OCI-LY1 (cell line): ENCODE data around the gene SCN3A.

Experiments
- H2AFZ ChIP-seq: fragments of 200-600 bp; sonication (generic), shearing (Covaris generic); 2 replicates; pipeline ENCODE4 v1.6.0; 2014; ENCODE audit warnings: antibody characterized with exemption, mild to moderate bottlenecking, low read length
- H3F3A ChIP-seq: fragments of 200-600 bp; sonication (generic), shearing (Covaris generic); 2 replicates; pipeline ENCODE4 v1.6.0; 2014; ENCODE audit warnings: mild to moderate bottlenecking, antibody characterized with exemption, low read length, moderate library complexity; ENCODE audit not compliant: insufficient read depth
- H3K27ac ChIP-seq: fragments of 200-600 bp; sonication (generic); 2 replicates; pipeline ENCODE4 v1.5.1; 2014; ENCODE audit warnings: low read length, mixed run types, mild to moderate bottlenecking, low read depth; ENCODE audit not compliant: poor library complexity, severe bottlenecking
- H3K27me3 ChIP-seq: fragments of 200-600 bp; sonication (generic); 2 replicates; pipeline ENCODE4 v1.6.0; 2014; ENCODE audit warnings: antibody characterized with exemption, mild to moderate bottlenecking, low read length, moderate library complexity; ENCODE audit not compliant: insufficient read depth
- H3K36me3 ChIP-seq: fragments of 200-600 bp; sonication (generic); 2 replicates; pipeline ENCODE4 v1.6.1; 2014; ENCODE audit warnings: mild to moderate bottlenecking, antibody characterized with exemption, low read length, moderate library complexity, mixed read lengths; ENCODE audit not compliant: insufficient read depth
- H3K4me1 ChIP-seq: fragments of 200-600 bp; sonication (generic); 2 replicates; pipeline ENCODE4 v1.5.1; 2014; ENCODE audit warnings: mild to moderate bottlenecking, low read length, moderate library complexity; ENCODE audit not compliant: insufficient read depth, severe bottlenecking
- H3K4me2 ChIP-seq: fragments of 200-600 bp; sonication (generic), shearing (Covaris generic); 2 replicates; pipeline ENCODE4 v1.6.1; 2014; ENCODE audit warnings: low read length
- H3K4me3 ChIP-seq: fragments of 200-600 bp; sonication (generic); 2 replicates; pipeline ENCODE4 v1.5.1; 2014; ENCODE audit warnings: low read length, low read depth, mild to moderate bottlenecking, mixed read lengths; ENCODE audit not compliant: poor library complexity, severe bottlenecking
- H3K79me2 ChIP-seq: fragments of 200-600 bp; shearing (Covaris generic); 2 replicates; pipeline ENCODE4 v1.6.1; 2016; ENCODE audit warnings: mixed run types, low read length, mixed read lengths; ENCODE audit not compliant: insufficient read depth
- H3K9ac ChIP-seq: fragments of 200-600 bp; sonication (generic), shearing (Covaris generic); 2 replicates; pipeline ENCODE4 v1.6.1; 2014; ENCODE audit warnings: mild to moderate bottlenecking, low read length, mixed read lengths
- H3K9me2 ChIP-seq: fragments of 200-600 bp; sonication (generic), shearing (Covaris generic); 2 replicates; pipeline ENCODE4 v1.6.1; 2014; ENCODE audit warnings: low read depth, mild to moderate bottlenecking, low read length, mixed read lengths
- H3K9me3 ChIP-seq: fragments of 200-600 bp; shearing (Covaris generic); 2 replicates; pipeline ENCODE4 v1.6.1; 2014; ENCODE audit warnings: low read length, mixed read lengths
- H4K20me1 ChIP-seq: fragments of 200-600 bp; sonication (generic), shearing (Covaris generic); 2 replicates; pipeline ENCODE4 v1.6.0; 2016; ENCODE audit warnings: mild to moderate bottlenecking, low read length; ENCODE audit not compliant: insufficient read depth
- EZH2 ChIP-seq: fragments of 200-600 bp; sonication (generic), shearing (Covaris generic); IDR thresholded peaks from 2 replicates; pipeline ENCODE4 v1.8.0; 2017; ENCODE audit warnings: borderline replicate concordance, mixed run types, mild to moderate bottlenecking, antibody characterized with exemption, low read length, moderate library complexity, mixed read lengths
- TF ChIP-seq, protein P1 (sequence below): fragments of 200-600 bp; sonication (generic), shearing (Covaris generic); IDR thresholded peaks from 2 replicates; pipeline ENCODE4 v1.5.1; 2017; ENCODE audit warnings: mild to moderate bottlenecking, antibody characterized with exemption, low read length, moderate library complexity, mixed read lengths

The SCN3A gene

DNA sequence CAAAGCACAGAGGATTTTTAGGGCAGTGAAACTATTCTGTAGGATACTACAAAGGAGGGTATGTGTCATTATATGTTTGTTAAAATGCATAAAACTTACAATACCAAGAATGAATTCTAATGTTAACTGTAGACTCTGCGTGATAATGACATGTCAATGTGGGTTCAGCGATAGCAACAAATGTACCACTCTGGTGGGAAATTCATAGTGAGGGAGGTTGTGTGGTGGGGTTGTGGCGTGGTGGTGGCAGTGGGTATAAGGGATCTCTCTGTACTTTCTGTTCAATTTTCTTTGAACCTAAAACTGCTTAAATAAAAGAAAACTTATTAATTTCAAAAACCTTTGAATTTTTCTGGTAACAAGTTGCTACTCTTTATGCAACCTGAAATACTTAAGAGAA is 149.2 kb downstream of the SCN3A start:
- Histone ChIP-seq H3K36me3 (no peaks in the 10 kb centered on the region), H3K9me2 (no peaks in the 10 kb centered on the region), H2AFZ (no peak overlapping the region), H3F3A (no peaks in the 10 kb centered on the region), H4K20me1 (no peaks in the 10 kb centered on the region), H3K9ac (no peak overlapping the region), H3K27ac (no peak overlapping the region), H3K79me2 (no peaks in the 10 kb centered on the region), H3K27me3 (no peaks in the 10 kb centered on the region), H3K4me1 (no peaks in the 10 kb centered on the region), H3K4me3 (no peak overlapping the region), H3K4me2 (no peak overlapping the region), H3K9me3 (no peaks in the 10 kb centered on the region)
- TF ChIP-seq, protein P1, sequence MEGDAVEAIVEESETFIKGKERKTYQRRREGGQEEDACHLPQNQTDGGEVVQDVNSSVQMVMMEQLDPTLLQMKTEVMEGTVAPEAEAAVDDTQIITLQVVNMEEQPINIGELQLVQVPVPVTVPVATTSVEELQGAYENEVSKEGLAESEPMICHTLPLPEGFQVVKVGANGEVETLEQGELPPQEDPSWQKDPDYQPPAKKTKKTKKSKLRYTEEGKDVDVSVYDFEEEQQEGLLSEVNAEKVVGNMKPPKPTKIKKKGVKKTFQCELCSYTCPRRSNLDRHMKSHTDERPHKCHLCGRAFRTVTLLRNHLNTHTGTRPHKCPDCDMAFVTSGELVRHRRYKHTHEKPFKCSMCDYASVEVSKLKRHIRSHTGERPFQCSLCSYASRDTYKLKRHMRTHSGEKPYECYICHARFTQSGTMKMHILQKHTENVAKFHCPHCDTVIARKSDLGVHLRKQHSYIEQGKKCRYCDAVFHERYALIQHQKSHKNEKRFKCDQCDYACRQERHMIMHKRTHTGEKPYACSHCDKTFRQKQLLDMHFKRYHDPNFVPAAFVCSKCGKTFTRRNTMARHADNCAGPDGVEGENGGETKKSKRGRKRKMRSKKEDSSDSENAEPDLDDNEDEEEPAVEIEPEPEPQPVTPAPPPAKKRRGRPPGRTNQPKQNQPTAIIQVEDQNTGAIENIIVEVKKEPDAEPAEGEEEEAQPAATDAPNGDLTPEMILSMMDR = no peak
- no peak for TF ChIP-seq EZH2

DNA sequence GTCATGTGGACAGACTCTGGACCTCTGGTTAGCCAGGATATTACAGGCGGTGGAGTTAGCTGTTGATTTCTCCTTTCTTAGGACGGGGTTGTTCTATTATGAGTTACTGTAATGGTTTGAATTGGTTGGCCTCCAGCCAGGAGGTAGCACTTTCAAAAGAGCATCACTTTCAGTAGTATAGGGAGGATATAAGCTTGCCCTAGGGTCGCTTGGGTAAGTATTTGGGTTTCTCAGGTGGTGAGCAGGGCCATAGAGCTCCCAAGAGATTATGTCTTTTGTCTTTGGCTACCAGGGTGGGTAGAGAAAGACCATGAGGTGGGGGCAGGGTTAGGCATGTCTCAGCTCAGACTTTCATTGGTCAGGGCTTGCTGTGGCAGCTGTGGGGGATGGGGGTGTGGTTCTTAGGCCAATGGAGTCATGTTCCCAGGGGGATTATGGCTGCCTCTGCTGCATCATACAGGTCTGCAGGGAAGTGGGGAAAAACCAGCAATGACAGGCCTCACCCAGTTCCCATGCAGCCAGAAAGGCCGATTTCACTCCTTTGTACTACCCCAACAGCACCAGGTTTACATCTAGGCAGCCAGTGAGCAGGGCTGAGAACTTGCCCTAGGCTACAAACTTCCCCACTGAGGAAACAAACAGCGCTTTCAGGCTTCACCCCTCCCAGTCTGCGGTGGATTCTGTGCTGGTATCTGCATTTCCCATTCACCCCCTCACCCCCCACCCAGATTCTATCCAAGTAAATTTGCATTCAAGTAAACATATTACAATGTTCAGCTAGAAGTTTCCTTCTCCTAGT is 159.1 kb downstream of the SCN3A start:
- no peaks in the 10 kb centered on the region for H3K36me3 ChIP-seq
- no peak overlapping the region for H3K27ac ChIP-seq
- H4K20me1 ChIP-seq = no peaks in the 10 kb centered on the region
- H3K9me3 ChIP-seq = no peaks in the 10 kb centered on the region
- no peaks in the 10 kb centered on the region for H3K4me1 ChIP-seq
- no peaks in the 10 kb centered on the region for H3K27me3 ChIP-seq
- TF ChIP-seq, protein P1 = no peak
- no peak for TF ChIP-seq EZH2
- no peak overlapping the region for H3K4me2 ChIP-seq
- H3K9me2 ChIP-seq = no peaks in the 10 kb centered on the region
- H3K79me2 ChIP-seq = no peaks in the 10 kb centered on the region
- H2AFZ ChIP-seq = no peak overlapping the region
- H3F3A ChIP-seq = no peaks in the 10 kb centered on the region
- no peak overlapping the region for H3K4me3 ChIP-seq
- H3K9ac ChIP-seq = no peak overlapping the region
